HG02943 (cell line): ENCODE results near the gene ACTR5.
"Not testable (repeated sequence)": the region's sequence is repeated elsewhere in the genome, so short reads cannot be mapped to it uniquely, and the experiment has no call there.

Experiments used
- ATAC-seq: cut with Tn5 transposase; IDR thresholded peaks from one replicate; pipeline ENCODE4 v1.9.1; 2021; ENCODE audit warnings: mild to moderate bottlenecking, low read depth, moderate library complexity; ENCODE audit not compliant: unreplicated experiment

ACTR5 gene

GRCh38 chr20:38804221-38804620, 56.0 kb downstream of the ACTR5 start:
- ATAC-seq, result no peak

DNA sequence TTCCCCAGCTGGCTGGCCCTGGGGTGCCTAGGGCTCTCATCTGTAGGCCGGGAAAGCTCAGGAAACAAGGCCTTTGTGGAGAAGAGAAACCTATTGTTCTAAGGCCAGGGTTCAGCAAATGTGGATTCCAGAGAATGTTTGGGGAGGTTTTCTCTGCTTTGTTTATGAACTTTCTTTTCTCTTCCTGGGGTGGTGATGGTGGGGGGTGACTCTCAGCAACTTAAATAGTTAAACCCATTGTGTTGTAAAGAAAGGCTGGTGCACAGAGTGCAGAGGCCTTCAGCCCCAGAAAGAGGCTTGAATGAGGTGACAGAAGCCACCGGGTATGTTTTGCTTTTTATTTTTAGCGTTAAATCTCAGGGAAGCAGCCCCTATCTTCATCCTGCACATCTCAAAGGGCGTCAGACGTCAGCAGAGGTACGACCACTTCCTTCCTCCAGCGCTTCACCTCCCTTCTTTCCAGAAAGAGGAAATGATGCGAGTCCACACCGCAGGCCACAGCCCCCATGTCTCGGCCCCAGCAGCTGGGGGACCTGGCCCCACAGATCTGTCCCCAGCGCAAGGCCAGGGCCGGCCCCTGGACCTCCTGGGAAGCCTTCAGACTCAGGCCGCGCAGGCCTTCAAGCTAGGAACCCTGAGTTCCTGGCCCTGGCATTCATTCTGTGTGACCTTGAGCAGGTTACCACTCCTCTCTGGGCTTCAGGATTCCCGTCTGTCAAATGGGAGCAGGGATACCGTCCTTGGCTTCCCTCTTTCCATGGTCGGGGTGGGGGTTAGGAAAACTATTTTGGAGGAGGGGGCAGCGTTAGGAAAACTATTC, 56.6 kb downstream of the ACTR5 start:
- no peak for ATAC-seq

DNA sequence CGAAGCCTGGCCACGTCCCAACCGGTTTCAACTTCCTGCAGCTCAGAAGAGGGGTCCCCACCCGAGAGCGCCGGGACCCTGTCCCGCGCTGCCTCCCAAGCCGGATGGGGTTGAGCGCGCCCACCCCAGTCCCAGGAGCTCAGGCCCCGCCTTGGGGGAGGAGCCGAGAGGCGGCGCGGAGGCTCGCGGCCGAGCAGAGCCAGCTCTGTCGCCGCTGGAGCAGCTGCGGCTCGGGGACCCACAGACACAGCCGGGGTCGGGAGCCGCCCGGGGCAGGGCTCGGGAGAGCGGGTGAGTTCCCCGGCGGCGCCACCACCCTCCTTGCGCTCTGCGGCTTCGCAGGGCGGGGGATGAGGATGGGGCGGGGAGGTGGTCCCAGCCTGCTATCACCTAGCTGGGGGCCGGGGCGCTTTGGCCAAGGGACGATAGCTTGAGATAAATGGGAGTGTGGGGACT, 57.3 kb downstream of the ACTR5 start, which contains the start of gene PPP1R16B:
Gene PPP1R16B, plus strand, starts transcription at position 196 of the 456 bp plus-strand sequence. CDS start 30,229 bp downstream, outside the sequence.
- ATAC-seq, result peak; percentile 53

DNA sequence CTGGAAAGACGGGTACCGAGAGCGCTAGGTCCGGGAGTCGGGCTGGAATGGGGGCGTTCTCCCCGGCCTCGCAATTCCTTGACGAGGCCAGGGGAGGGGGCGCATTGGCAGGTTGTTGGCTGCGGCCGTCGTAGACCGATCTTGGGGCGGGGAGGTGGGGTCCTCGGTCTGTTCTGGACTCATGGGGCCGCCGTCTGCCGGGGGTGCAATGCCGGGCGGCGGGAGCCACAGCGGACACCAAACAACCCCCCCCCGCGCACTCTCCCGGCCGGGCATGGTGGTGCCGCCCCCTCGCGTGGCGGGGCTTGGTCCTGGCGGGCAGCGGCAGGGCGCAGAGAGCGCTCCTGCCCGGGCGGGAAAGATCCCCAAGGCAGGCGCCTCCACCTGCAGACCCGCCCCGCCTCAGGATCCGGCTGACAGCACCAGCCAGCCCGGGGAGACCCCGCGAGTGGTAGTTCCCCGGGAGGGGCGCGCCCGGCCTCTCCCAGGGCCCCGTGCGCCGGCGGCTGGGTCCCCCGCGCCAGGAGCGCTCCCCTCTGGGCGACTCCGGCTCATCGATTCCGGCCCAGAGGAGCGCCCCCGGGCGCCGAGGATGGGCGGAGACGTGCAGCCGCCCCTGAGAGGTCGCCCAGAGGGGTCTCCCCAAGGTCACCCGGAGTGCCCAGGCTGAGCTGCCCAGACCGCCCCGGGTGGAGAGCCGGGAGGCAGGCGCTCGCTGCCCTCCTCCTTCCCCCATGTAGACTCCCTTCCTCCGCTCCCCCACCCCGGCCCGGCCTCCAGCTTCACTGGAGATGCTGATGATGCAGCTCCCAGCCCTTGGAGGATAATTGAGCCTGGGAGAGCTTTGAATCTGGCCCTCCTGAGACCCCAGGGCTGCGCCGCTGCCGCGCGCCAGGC, 57.9 kb downstream of the ACTR5 start:
- ATAC-seq, result no peak

GRCh38 chr20:38806855-38807655, 58.8 kb downstream of the ACTR5 start:
- ATAC-seq, result no peak

GRCh38 chr20:38809942-38810341, 61.7 kb downstream of the ACTR5 start:
- ATAC-seq, result no peak

GRCh38 chr20:38810926-38811630, 62.8 kb downstream of the ACTR5 start:
- no peak for ATAC-seq

DNA sequence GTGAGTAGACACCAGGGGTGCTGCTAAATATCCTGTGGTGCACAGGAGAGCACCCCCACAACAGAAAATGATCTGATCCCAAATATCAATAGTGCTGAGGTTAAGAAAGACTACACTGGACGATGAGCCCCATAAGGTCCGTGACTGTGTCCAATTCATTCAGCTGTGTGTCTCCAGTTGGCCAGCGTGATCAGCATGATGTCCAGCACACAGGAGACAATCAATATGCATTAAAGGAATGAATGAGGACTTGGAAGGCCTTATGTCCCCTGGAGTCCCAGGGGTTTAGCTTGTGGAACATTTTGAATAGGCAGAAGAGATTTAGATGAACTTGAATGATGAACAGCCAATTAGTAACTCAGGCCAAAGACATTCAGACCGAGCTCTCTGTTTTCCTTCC, 63.5 kb downstream of the ACTR5 start:
- ATAC-seq, result no peak

- ATAC-seq, result no peak
These were observed 63.9 kb downstream of the ACTR5 start for GRCh38 chr20:38812182-38812581.

DNA sequence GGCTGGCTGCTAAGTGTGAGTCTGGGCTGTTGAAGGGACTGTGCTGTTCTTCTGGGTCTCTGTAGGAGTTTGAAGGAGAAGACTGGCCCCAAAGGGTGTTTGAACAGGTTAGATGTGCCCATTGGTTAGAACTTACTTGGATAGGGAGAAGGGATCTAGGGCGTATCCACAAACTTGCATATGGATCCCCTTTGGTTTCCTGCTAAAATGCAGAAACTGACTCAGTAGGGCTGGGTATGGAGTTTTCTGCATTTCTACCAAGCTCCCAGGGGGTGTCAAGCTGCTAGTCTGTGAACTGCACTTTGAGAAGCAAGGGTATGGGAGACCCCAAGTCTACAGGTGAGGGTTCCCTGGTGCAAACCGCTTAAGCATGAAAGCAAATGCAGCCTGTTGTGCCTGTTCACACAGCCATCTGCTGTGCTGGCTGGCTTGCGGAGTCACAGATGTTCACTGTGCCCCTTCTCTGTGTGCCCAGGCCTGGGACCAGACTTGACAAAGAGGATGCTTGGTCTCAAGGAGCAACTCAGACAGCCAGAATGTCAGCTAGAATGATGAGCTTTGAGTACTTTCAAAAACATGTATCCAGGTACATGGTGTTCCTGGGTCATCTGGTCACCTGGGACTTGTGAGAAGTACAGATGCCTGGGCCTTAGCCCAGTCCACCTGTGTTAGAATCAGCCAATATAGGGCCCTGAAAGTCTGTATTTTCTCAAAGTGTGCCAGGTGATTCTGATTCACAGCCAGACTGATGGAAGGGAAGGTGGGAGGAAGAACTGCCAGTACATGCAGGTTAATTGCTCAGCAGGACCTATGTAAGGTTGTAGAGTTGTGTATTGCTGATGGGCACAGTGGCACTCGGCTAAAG, 64.7 kb downstream of the ACTR5 start:
- no peak for ATAC-seq

DNA sequence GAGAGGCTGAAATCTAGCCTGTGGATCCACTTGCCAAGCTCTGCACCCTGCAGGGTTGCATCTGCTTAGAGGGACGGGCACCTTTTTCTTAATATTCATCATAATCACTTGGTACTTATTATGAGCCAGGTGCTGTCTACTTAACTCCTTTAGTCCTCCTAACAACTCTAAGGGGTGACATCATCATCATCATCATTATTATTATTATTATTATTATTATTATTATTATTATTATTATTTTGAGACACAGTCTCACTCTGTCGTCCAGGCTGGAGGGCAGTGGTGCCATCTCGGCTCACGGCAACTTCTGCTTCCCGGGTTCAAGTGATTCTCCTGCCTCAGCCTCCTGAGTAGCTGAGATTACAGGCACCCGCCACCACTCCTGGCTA, 65.3 kb downstream of the ACTR5 start:
- ATAC-seq, result not testable (repeated sequence)

DNA sequence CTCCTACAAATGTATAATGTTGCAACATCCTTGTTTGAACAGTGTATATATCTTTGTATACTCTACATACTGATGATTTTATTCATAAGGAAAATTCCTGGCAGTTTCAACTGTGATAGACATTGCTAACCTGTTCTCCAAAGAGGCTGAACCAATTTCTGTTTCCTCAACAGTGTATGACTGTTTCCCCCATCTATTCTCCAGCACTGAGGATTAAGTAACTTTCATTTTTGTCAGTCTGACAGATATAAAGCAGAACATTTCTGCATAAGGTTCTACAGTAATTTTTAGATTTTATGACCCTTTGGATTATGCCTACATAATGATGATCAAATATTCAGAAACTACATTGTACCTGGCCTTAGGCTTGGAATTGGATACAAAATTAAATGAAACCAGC, 67.2 kb downstream of the ACTR5 start:
- no peak for ATAC-seq

- ATAC-seq, result no peak
These were observed 70.1 kb downstream of the ACTR5 start for GRCh38 chr20:38818113-38819065.
